ENCODE measurements around the gene RHBDD2. TPM values are rescaled to one million over a fixed set of nuclear protein-coding genes. Genes with fewer than 3 reads are reported as not detected.

Gene RHBDD2
- polyA plus RNA-seq, 1 of the 3 experiments (the other 2 are of a cell fraction): 77.6 TPM

GRCh38 chr7:75900617-75901315 lies 21.9 kb downstream of the RHBDD2 start:
- Histone ChIP-seq H3K4me2 (no peak overlapping the region), H3K36me3 (replicated peaks in 1 of 2; ENCODE audit: control insufficient read depth in 1 of 2, insufficient read depth in 2 of 2, low read length in 1 of 2) (no peaks in the 10 kb centered on the region), H3K9me2 (no peaks in the 10 kb centered on the region), H3K27me3 (ENCODE audit: insufficient read depth) (no peaks in the 10 kb centered on the region), H4K20me1 (ENCODE audit: insufficient read depth) (no peaks in the 10 kb centered on the region), H3K27ac (ENCODE audit: low read depth in 2 of 2, low read length in 1 of 2) (no peak overlapping the region), H3K4me3 (ENCODE audit: low read depth in 2 of 2, low read length in 1 of 2) (no peak overlapping the region), H3K79me2 (ENCODE audit: insufficient read depth) (no peaks in the 10 kb centered on the region), H3K4me1 (ENCODE audit: control insufficient read depth in 1 of 2, insufficient read depth in 2 of 2, low read depth in 1 of 2, low read length in 1 of 2) (no peaks in the 10 kb centered on the region), H3F3A (replicated peaks; ENCODE audit: insufficient read depth) (no peaks in the 10 kb centered on the region), H3K9ac (no peak overlapping the region), H2AFZ (ENCODE audit: low read depth) (no peak overlapping the region), H3K9me3 (no peaks in the 10 kb centered on the region)
- ChIA-PET POLR2A (interaction anchor here (1.4 kb wide), 1 partner anchor 13 kb away, joined by 4 read pairs; no protein-coding TSS in a partner anchor), CTCF (interaction anchor here (1.0 to 1.3 kb wide), 3 partner anchors 15 to 119 kb away, joined by 3 to 4 read pairs (median 3); no protein-coding TSS in a partner anchor)
- 91% methylated on average over 9 of the region's 9 CpGs for WGBS (ENCODE audit: low lambda C conversion rate)
- DNase-seq: no peak
- no peak for TF ChIP-seq CTCF (IDR thresholded peaks at IDR 0.05)

GRCh38 chr7:75905785-75906604 lies 27.2 kb downstream of the RHBDD2 start:
- DNase-seq: no peak
- Histone ChIP-seq H3K79me2 (ENCODE audit: insufficient read depth) (no peaks in the 10 kb centered on the region), H2AFZ (ENCODE audit: low read depth) (no peak overlapping the region), H3K9ac (no peak overlapping the region), H3F3A (replicated peaks; ENCODE audit: insufficient read depth) (peaks cover 6% of the 10 kb centered on the region), H3K4me3 (ENCODE audit: low read depth in 2 of 2, low read length in 1 of 2) (no peak overlapping the region), H3K9me2 (no peaks in the 10 kb centered on the region), H4K20me1 (ENCODE audit: insufficient read depth) (no peaks in the 10 kb centered on the region), H3K27me3 (ENCODE audit: insufficient read depth) (no peaks in the 10 kb centered on the region), H3K27ac (ENCODE audit: low read depth in 2 of 2, low read length in 1 of 2) (no peak overlapping the region), H3K4me1 (ENCODE audit: control insufficient read depth in 1 of 2, insufficient read depth in 2 of 2, low read depth in 1 of 2, low read length in 1 of 2) (no peaks in the 10 kb centered on the region), H3K9me3 (no peaks in the 10 kb centered on the region), H3K36me3 (replicated peaks in 1 of 2; ENCODE audit: control insufficient read depth in 1 of 2, insufficient read depth in 2 of 2, low read length in 1 of 2) (no peaks in the 10 kb centered on the region), H3K4me2 (no peak overlapping the region)
- CTCF ChIA-PET: interaction anchor here (1.0 to 4.9 kb wide), 2 partner anchors 20 to 114 kb away, joined by 3 to 15 read pairs; no protein-coding TSS in a partner anchor
- POLR2A ChIA-PET: interaction anchor here (1.0 kb wide), 2 partner anchors 9 to 17 kb away, joined by 3 to 6 read pairs; partner anchors contain the start of gene POR
- WGBS (ENCODE audit: low lambda C conversion rate): 71% methylated on average over 17 of the region's 17 CpGs
- TF ChIP-seq EZH2phosphoT487 (IDR thresholded peaks at IDR 0.05; ENCODE audit: borderline replicate concordance, low read depth): no peak
- TF ChIP-seq RXRA (IDR thresholded peaks at IDR 0.05; ENCODE audit: borderline replicate concordance, low read depth): no peak
- TF ChIP-seq TAF1 (IDR thresholded peaks at IDR 0.05; ENCODE audit: borderline replicate concordance, low read depth, low read length): no peak
- TF ChIP-seq SMC3 (IDR thresholded peaks at IDR 0.05; ENCODE audit: low read depth, low read length): no peak
- TF ChIP-seq MEF2A (IDR thresholded peaks at IDR 0.05; ENCODE audit: borderline replicate concordance, low read depth): no peak
- no peak for TF ChIP-seq REST (IDR thresholded peaks at IDR 0.05; ENCODE audit: low read depth, low read length)
- no peak for TF ChIP-seq NFIC (IDR thresholded peaks at IDR 0.05; ENCODE audit: borderline replicate concordance)
- TF ChIP-seq ZBTB33 (IDR thresholded peaks at IDR 0.05; ENCODE audit: borderline replicate concordance, low read depth): no peak
- TF ChIP-seq CHD2 (IDR thresholded peaks at IDR 0.05; ENCODE audit: low read length, partially characterized antibody): no peak
- TF ChIP-seq IRF3 (IDR thresholded peaks at IDR 0.05; ENCODE audit: low read depth, low read length): no peak
- no peak for TF ChIP-seq ELF1 (IDR thresholded peaks at IDR 0.05)
- no peak for TF ChIP-seq JUND (IDR thresholded peaks at IDR 0.05)
- no peak for TF ChIP-seq USF2 (IDR thresholded peaks at IDR 0.05; ENCODE audit: borderline replicate concordance, low read depth, low read length)
